CD4-positive, CD25-positive, alpha-beta regulatory T cell (primary cell): Measurements from ENCODE around the gene TMEM14A. TPM values are rescaled to one million over a fixed set of nuclear protein-coding genes. Genes with fewer than 3 reads are reported as not detected.
A peak's percentile ranks its signal among the peaks of the same experiment; 100 is the strongest.

Experiments
- ATAC-seq, 2 donors: fragments of 150-1000 bp; cut with Tn5 transposase; one replicate each; pipeline ENCODE4 v1.10.0; 2021; ENCODE audit warnings: low read depth in 2 of 2, moderate number of reproducible peaks in 2 of 2, moderate library complexity in 1 of 2
- DNase-seq, 3 donors: peaks; one replicate each; pipeline versions ENCODE4 v3.0.0 to v3.0.0-alpha.2; 2012 to 2022; ENCODE audit warnings: mixed read lengths in 1 of 3
- H3K27ac ChIP-seq: one replicate; pipeline ENCODE4 v1.7.0; 2013; ENCODE audit warnings: mild to moderate bottlenecking, low read length; ENCODE audit not compliant: insufficient read depth, poor library complexity, severe bottlenecking
- H3K27me3 ChIP-seq: one replicate; pipeline ENCODE4 v1.7.0; 2013; ENCODE audit warnings: low read length; ENCODE audit not compliant: control insufficient read depth, insufficient read depth
- H3K36me3 ChIP-seq: one replicate; pipeline ENCODE4 v1.7.0; 2013; ENCODE audit warnings: mild to moderate bottlenecking, low read length, moderate library complexity; ENCODE audit not compliant: control insufficient read depth, insufficient read depth
- H3K4me1 ChIP-seq: 2 replicates; pipeline ENCODE4 v1.7.0; 2013; ENCODE audit warnings: mild to moderate bottlenecking, low read length; ENCODE audit not compliant: insufficient read depth, control insufficient read depth, poor library complexity, severe bottlenecking
- H3K4me3 ChIP-seq: one replicate; pipeline ENCODE4 v1.7.0; 2013; ENCODE audit warnings: low read depth, mild to moderate bottlenecking, low read length, moderate library complexity
- H3K9me3 ChIP-seq, 2 experiments: 1 replicate in 1 of 2; 2 replicates in 1 of 2; pipeline ENCODE4 v1.7.0; 2013; ENCODE audit warnings: low read length in 2 of 2, mild to moderate bottlenecking in 1 of 2, moderate library complexity in 1 of 2; ENCODE audit not compliant: control insufficient read depth in 2 of 2
- H3K27ac Mint-ChIP-seq, 3 donors: one replicate each; pipeline ENCODE4 v1.8.0; 2020 to 2022; ENCODE audit warnings: mild to moderate bottlenecking in 3 of 3, mixed read lengths in 3 of 3, moderate library complexity in 2 of 3
- H3K27me3 Mint-ChIP-seq: one replicate; pipeline ENCODE4 v1.8.0; 2022; ENCODE audit warnings: mild to moderate bottlenecking, mixed read lengths
- H3K36me3 Mint-ChIP-seq: one replicate; pipeline ENCODE4 v1.8.0; 2020; ENCODE audit warnings: mixed read lengths
- H3K4me1 Mint-ChIP-seq, 4 donors: one replicate each; pipeline ENCODE4 v1.8.0; 2020 to 2022; ENCODE audit warnings: mixed read lengths in 4 of 4, mild to moderate bottlenecking in 1 of 4
- H3K4me3 Mint-ChIP-seq, 4 donors: one replicate each; pipeline ENCODE4 v1.8.0; 2020 to 2022; ENCODE audit warnings: mild to moderate bottlenecking in 4 of 4, mixed read lengths in 4 of 4, moderate library complexity in 3 of 4
- H3K9me3 Mint-ChIP-seq, 7 donors: one replicate each; pipeline ENCODE4 v1.8.0; 2020 to 2022; ENCODE audit warnings: mixed read lengths in 7 of 7, mild to moderate bottlenecking in 3 of 7, moderate library complexity in 2 of 7
- polyA plus RNA-seq, 4 donors: library from polyadenylated mRNA; unstranded; fragments of 300-500 nt; fragmentation: Illumina TruSeq; gene quantifications; one replicate each; pipeline ENCODE4 v1.2.3, GENCODE V29; 2021
- total RNA-seq: library from RNA; stranded (reverse); gene quantifications from one replicate; pipeline ENCODE4 v1.2.3, GENCODE V29; 2022

The TMEM14A gene
- total RNA-seq (8.0 TPM), polyA plus RNA-seq (10 to 100 TPM; 29.7 to 55.0 (median 43.1) TPM)

GRCh38 chr6:52670502-52671409, at the start of gene TMEM14A:
TMEM14A (plus strand) TSS chr6:52671113; CDS start chr6:52677103, 5,990 bp downstream.
- Histone ChIP-seq H3K4me1 (peaks cover 21% of the 10 kb centered on the region), H3K27me3 (peaks cover 2% of the 10 kb centered on the region), H3K4me3 (peak within 1 kb of the TSS; percentile 85), H3K27ac (peak within 1 kb of the TSS; percentile 39), H3K9me3 (no peaks in the 10 kb centered on the region), H3K36me3 (no peaks in the 10 kb centered on the region)
- H3K27me3 Mint-ChIP-seq, result no peaks in the 10 kb centered on the region
- H3K4me3 Mint-ChIP-seq, result peak within 1 kb of the TSS; percentile 91 to 94 (median 93)
- ATAC-seq (peak; percentile 96 to 97), DNase-seq (peak; percentile 87 to 94 (median 89))
- H3K9me3 Mint-ChIP-seq, result no peaks in the 10 kb centered on the region
- H3K27ac Mint-ChIP-seq, result peak within 1 kb of the TSS; percentile 64 to 96 (median 93)
- peaks cover 0 to 41% (median 30%) of the 10 kb centered on the region in 4 donors for H3K4me1 Mint-ChIP-seq
- peaks cover 5% of the 10 kb centered on the region for H3K36me3 Mint-ChIP-seq

GRCh38 chr6:52621631-52622030, 49.3 kb upstream of the TMEM14A start:
- ATAC-seq, result no peak
- H3K4me1 ChIP-seq, result no peaks in the 10 kb centered on the region

GRCh38 chr6:52622810-52623209, 48.1 kb upstream of the TMEM14A start:
- Histone ChIP-seq H3K27me3 (peaks cover 8% of the 10 kb centered on the region), H3K4me3 (no peak overlapping the region), H3K4me1 (no peaks in the 10 kb centered on the region), H3K27ac (no peak overlapping the region), H3K9me3 (no peaks in the 10 kb centered on the region), H3K36me3 (no peaks in the 10 kb centered on the region)
- peaks cover 0 to 3% (median 0%) of the 10 kb centered on the region in 7 donors for H3K9me3 Mint-ChIP-seq
- DNase-seq (no peak), ATAC-seq (no peak)
- no peak overlapping the region for H3K4me3 Mint-ChIP-seq
- H3K4me1 Mint-ChIP-seq, result no peaks in the 10 kb centered on the region
- H3K27me3 Mint-ChIP-seq, result peaks cover 21% of the 10 kb centered on the region
- H3K36me3 Mint-ChIP-seq, result peaks cover 4% of the 10 kb centered on the region
- no peak overlapping the region for H3K27ac Mint-ChIP-seq

More at GRCh38 chr6:52621631-52622030, 49.3 kb upstream of the TMEM14A start:
- Mint-ChIP-seq H3K9me3 (peaks cover 0 to 3% (median 0%) of the 10 kb centered on the region in 7 donors), H3K27ac (no peak overlapping the region), H3K4me3 (no peak overlapping the region), H3K36me3 (peaks cover 4% of the 10 kb centered on the region), H3K4me1 (no peaks in the 10 kb centered on the region), H3K27me3 (peaks cover 25% of the 10 kb centered on the region)
- H3K36me3 ChIP-seq, result no peaks in the 10 kb centered on the region
- no peak for DNase-seq
- peaks cover 11% of the 10 kb centered on the region for H3K27me3 ChIP-seq
- no peaks in the 10 kb centered on the region for H3K9me3 ChIP-seq
- no peak overlapping the region for H3K4me3 ChIP-seq
- no peak overlapping the region for H3K27ac ChIP-seq

GRCh38 chr6:52632011-52632410, 38.9 kb upstream of the TMEM14A start:
- H3K4me3 ChIP-seq, result no peak overlapping the region
- H3K4me1 ChIP-seq, result no peaks in the 10 kb centered on the region
- H3K4me1 Mint-ChIP-seq, result peaks cover 8 to 13% (median 8%) of the 10 kb centered on the region in 4 donors
- H3K9me3 Mint-ChIP-seq, result no peaks in the 10 kb centered on the region
- peaks cover 50% of the 10 kb centered on the region for H3K27me3 Mint-ChIP-seq
- H3K9me3 ChIP-seq, result no peaks in the 10 kb centered on the region
- no peaks in the 10 kb centered on the region for H3K36me3 ChIP-seq
- ATAC-seq (no peak), DNase-seq (no peak)
- peaks cover 5% of the 10 kb centered on the region for H3K27me3 ChIP-seq
- H3K27ac ChIP-seq, result no peak overlapping the region
- no peak overlapping the region for H3K27ac Mint-ChIP-seq
- H3K36me3 Mint-ChIP-seq, result no peaks in the 10 kb centered on the region
- no peak overlapping the region for H3K4me3 Mint-ChIP-seq

GRCh38 chr6:52634211-52634610, 36.7 kb upstream of the TMEM14A start:
- H3K36me3 Mint-ChIP-seq, result no peaks in the 10 kb centered on the region
- Histone ChIP-seq H3K36me3 (no peaks in the 10 kb centered on the region), H3K4me3 (no peak overlapping the region), H3K4me1 (no peaks in the 10 kb centered on the region), H3K27ac (no peak overlapping the region), H3K9me3 (no peaks in the 10 kb centered on the region), H3K27me3 (peaks cover 5% of the 10 kb centered on the region)
- H3K27me3 Mint-ChIP-seq, result peaks cover 51% of the 10 kb centered on the region
- no peak for ATAC-seq
- no peaks in the 10 kb centered on the region for H3K9me3 Mint-ChIP-seq
- H3K27ac Mint-ChIP-seq, result no peak overlapping the region
- no peak overlapping the region for H3K4me3 Mint-ChIP-seq
- DNase-seq, result no peak
- peaks cover 8 to 13% (median 8%) of the 10 kb centered on the region in 4 donors for H3K4me1 Mint-ChIP-seq

- no peaks in the 10 kb centered on the region for H3K36me3 ChIP-seq
- no peaks in the 10 kb centered on the region for H3K9me3 ChIP-seq
- H3K4me3 Mint-ChIP-seq, result peak overlapping the region in 2 of 4 donors; percentile 5 to 26
- H3K9me3 Mint-ChIP-seq, result no peaks in the 10 kb centered on the region
- no peak overlapping the region for H3K4me3 ChIP-seq
- peaks cover 47% of the 10 kb centered on the region for H3K27me3 Mint-ChIP-seq
- peak overlapping the region in 2 of 3 donors; percentile 11 to 66 for H3K27ac Mint-ChIP-seq
- peak in 2 of 3 donors; percentile 9 to 32 for DNase-seq
- peaks cover 5% of the 10 kb centered on the region for H3K27me3 ChIP-seq
- peak in 1 of 2 donors; percentile 31 for ATAC-seq
- peaks cover 8 to 13% (median 8%) of the 10 kb centered on the region in 4 donors for H3K4me1 Mint-ChIP-seq
- H3K36me3 Mint-ChIP-seq, result no peaks in the 10 kb centered on the region
- H3K4me1 ChIP-seq, result no peaks in the 10 kb centered on the region
- no peak overlapping the region for H3K27ac ChIP-seq
These were observed 35.8 kb upstream of the TMEM14A start for GRCh38 chr6:52635049-52635577.

GRCh38 chr6:52636830-52637229, 34.1 kb upstream of the TMEM14A start:
- Mint-ChIP-seq H3K27ac (no peak overlapping the region), H3K9me3 (no peaks in the 10 kb centered on the region), H3K4me1 (peaks cover 8 to 13% (median 8%) of the 10 kb centered on the region in 4 donors), H3K36me3 (no peaks in the 10 kb centered on the region), H3K27me3 (peaks cover 46% of the 10 kb centered on the region), H3K4me3 (no peak overlapping the region)
- ATAC-seq (no peak), DNase-seq (no peak)
- Histone ChIP-seq H3K36me3 (no peaks in the 10 kb centered on the region), H3K4me3 (no peak overlapping the region), H3K27ac (no peak overlapping the region), H3K9me3 (no peaks in the 10 kb centered on the region), H3K4me1 (no peaks in the 10 kb centered on the region), H3K27me3 (no peaks in the 10 kb centered on the region)
